Activated CD4-positive, CD25-positive, alpha-beta regulatory T cell treated with anti-CD3 and anti-CD28 coated beads, Interleukin-2, amount 50 U/mL, for 72 hours (primary cell): ENCODE measurements around the gene DMGDH.

ENCODE experiments used
- DNase-seq: peaks from one replicate; pipeline ENCODE4 v3.0.0; 2021

The DMGDH gene

GRCh38 chr5:79069488-79070349, at the start of gene DMGDH, which contains the start of gene BHMT2:
Gene DMGDH (minus strand): TSS chr5:79069674. CDS start chr5:79069620, 54 bp downstream.
Gene BHMT2 (plus strand): TSS chr5:79069767. CDS start chr5:79069783, 16 bp downstream.
- no peak for DNase-seq

- no peak for DNase-seq
Measured at GRCh38 chr5:79112703-79113058, 43.2 kb upstream of the DMGDH start.

DNA sequence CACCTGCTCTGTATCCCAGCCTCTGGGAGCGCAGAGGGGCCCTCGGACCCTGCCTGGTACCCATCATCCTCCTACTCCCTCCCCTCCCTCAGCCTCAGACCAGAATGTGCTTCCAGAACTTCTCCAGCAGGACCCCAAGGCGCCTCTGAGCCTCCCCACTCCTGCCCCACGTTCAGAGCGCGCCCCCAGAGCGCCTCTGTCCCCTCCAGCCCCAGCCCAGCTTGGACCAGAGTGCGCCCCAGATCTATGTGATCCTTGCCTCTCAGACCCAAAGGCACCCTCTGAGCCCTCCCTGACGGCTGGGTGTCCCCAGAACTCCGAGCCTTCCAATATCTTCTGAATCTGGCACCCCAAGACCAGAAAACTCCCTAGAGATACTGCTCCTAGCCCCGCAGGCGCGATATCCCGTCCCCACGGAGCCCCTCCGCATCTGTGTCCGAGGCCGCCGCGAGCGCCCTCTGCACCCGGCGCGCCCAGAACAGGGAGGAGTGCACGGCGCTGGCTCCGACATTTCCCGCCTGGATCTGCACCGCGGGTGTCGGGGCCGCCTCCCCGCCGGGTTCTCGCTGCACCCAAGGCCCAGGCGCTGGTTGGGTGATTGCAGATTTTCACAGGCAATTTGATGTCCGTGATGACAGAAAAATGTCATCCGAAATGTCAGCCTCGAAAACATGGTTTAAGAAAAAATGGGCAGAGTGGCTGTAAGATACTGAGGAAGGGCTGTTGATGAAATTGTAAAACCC, 42.7 kb upstream of the DMGDH start:
- no peak for DNase-seq

- DNase-seq, result no peak
Measured at GRCh38 chr5:79111387-79111959, 42.0 kb upstream of the DMGDH start, which contains the start of gene BHMT. Gene BHMT (plus strand): TSS chr5:79111809. CDS start chr5:79111886, 77 bp downstream.

- no peak for DNase-seq
Measured at GRCh38 chr5:79109527-79110492, 40.3 kb upstream of the DMGDH start.

- DNase-seq, result no peak
Measured at GRCh38 chr5:79108792-79109191, 39.3 kb upstream of the DMGDH start.

DNA sequence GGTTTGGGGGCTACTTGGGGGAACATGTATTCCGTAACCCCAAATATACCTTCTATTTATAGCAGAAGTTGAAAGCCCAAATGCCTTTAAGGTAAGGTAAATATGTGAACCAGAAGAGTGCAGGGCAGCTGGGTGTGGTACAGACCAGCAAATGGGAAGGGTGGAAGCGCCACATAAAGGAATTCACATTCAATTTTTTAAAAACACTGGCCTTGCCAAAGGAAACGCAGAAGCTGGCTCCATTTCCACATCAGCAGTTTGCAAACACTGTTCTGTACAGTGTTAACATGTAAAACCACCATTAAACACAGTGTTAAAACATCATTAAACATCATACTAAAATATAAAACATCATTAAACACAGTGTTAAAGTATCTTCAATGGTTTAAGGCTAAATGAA, 38.6 kb upstream of the DMGDH start:
- DNase-seq, result no peak

GRCh38 chr5:79107020-79107796, 37.7 kb upstream of the DMGDH start:
- DNase-seq, result no peak

GRCh38 chr5:79105868-79106267, 36.4 kb upstream of the DMGDH start:
- no peak for DNase-seq

- DNase-seq, result no peak
Measured at GRCh38 chr5:79093762-79094161, 24.3 kb upstream of the DMGDH start.

GRCh38 chr5:79091064-79091463, 21.6 kb upstream of the DMGDH start:
- DNase-seq, result no peak

GRCh38 chr5:79088507-79088906, 19.0 kb upstream of the DMGDH start:
- no peak for DNase-seq

GRCh38 chr5:79086116-79086515, 16.6 kb upstream of the DMGDH start:
- no peak for DNase-seq

DNA sequence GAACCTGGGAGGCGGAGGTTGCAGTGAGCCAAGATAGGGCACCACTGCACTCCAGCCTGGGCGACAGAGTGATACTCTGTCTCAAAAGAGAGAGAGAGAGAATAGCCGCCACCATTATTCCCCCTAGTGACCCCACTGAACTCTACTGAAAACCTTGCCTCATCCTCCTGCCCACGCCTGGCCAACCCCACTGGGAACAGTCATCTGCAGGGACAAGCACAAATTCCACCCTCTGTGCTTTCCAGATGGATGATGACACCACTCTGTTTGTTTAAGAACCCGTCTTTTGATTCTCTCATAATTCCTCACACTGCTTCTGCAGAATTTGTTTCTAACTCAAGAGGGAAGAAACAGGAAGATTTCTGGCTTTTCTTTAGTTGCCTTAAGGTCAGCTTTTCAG, 12.3 kb upstream of the DMGDH start:
- DNase-seq, result no peak

DNA sequence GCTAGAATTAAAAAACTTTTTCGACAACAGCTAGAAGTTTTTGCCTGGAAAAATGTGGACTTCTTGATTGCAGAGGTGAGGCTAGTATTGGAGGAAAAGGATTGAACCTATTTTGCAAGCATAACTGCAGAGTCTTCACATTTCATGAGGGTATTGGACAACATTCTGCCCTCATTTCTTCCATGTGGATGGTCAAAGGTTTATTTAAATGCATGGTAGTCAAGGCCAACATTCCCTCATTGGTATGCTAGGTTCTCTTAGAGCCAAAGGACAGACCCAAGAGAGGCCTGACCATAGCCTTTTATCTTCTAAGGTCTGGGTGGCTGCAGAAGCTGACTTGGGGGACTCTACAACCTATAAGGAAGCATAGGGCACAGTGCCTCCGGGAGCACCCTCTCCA, 11.3 kb upstream of the DMGDH start:
- DNase-seq, result no peak

DNA sequence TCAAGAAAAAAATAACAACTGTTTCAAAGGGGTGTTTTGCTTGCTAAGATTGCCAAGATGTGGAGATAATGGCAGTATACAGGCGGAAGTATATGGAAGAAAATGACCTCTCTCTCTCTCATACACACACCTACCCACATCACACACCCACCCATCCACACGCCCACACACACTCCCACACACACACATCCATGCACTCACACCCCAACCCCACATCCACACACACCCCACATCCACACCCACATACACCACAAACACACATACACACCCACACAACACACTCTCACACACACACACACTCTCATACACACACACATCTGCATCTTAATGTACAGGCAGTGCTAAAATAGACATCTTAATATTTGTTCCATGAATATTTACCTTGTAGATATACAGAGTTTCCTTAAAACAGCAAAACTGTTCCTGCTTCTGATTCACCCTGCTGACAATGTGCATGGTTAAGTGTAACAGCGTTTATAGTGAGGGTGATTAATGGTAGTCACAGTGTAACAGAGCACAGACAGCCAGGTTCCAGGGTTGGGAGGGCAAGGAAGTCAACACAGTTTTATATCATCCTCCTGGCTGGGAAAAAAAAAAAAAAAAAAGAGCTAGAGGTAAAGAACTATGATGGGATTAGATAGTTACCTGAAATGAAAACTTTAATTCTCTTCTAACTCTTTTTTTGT, 8.3 kb upstream of the DMGDH start:
- DNase-seq, result no peak

- DNase-seq, result no peak
Measured at GRCh38 chr5:79076819-79077218, 7.3 kb upstream of the DMGDH start.

DNA sequence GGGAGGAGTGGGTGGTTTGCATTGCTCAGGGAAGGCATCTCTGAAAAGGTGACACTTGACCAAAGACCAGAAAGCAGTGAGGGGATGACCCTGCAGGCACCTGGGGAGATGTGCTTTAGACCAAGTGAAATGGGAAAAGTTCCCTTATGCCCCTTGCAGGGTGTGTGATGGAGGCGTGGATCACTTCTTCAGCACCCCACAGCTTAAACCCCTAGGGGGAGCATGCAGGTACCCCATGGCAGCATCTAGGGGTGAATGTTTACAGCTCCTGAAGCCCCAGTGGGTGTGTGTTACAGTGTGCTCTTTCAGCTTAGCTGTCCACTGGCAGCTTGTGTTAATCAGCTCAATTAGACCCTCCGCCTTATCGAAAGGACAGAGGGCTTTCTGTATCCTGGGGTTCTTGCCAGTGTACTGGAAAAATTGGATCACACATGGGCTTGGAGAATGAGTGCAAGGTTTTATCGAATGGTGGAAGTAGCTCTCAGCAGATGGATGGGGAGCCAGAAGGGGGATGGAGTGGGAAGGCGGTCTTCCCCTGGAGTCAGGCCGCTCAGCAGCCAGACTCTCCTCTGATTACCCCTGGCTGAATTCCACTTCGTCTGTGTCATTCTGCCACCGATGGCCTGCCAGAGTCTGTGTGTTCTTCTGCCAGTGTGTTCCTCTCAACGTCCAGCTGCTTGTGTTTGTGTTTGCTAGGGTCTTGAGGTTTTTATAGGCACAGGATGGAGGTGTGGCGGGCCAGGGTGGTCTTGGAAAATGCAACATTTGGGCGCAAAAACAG, 6.4 kb upstream of the DMGDH start:
- DNase-seq, result no peak

GRCh38 chr5:79074641-79075040, 5.2 kb upstream of the DMGDH start:
- no peak for DNase-seq

GRCh38 chr5:79070350-79070667, 835 bp upstream of the DMGDH start:
- DNase-seq, result no peak
